SH-SY5Y (cell line): ENCODE measurements around the gene EEF1AKMT3.

ENCODE experiments used
- GATA2 ChIP-seq: IDR thresholded peaks from 2 replicates; pipeline ENCODE4 v1.6.1; 2011; ENCODE audit warnings: mild to moderate bottlenecking, low read depth, low read length
- GATA3 ChIP-seq: IDR thresholded peaks from 2 replicates; pipeline ENCODE4 v1.6.1; 2011; ENCODE audit warnings: low read depth, mild to moderate bottlenecking, low read length, moderate library complexity

Gene EEF1AKMT3

GRCh38 chr12:57796996-57797395 is 24.6 kb downstream of the EEF1AKMT3 start:
- TF ChIP-seq GATA3 (no peak), GATA2 (no peak)

GRCh38 chr12:57797933-57798332 is 25.5 kb downstream of the EEF1AKMT3 start:
- TF ChIP-seq GATA3 (no peak), GATA2 (no peak)

DNA sequence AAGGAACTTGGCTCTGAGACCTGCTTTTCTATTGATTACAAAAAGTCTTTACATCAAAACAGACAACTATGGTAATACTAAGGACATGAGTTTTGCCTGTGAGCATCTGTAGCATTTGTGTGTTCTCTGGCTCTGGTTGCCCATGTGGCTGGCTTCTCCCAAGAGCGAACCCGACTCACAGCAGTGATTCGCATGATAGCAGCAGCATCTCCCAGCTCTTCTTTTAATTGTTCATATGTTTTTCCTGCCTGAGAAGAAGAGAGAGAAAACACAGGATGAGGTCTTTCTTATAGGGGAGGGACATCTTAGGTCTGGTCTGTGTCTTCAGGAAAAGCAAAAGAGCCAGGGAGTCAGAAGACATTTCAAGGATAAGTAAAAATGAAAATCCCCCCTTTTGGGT is 28.6 kb downstream of the EEF1AKMT3 start:
- TF ChIP-seq GATA2 = no peak
- no peak for TF ChIP-seq GATA3

DNA sequence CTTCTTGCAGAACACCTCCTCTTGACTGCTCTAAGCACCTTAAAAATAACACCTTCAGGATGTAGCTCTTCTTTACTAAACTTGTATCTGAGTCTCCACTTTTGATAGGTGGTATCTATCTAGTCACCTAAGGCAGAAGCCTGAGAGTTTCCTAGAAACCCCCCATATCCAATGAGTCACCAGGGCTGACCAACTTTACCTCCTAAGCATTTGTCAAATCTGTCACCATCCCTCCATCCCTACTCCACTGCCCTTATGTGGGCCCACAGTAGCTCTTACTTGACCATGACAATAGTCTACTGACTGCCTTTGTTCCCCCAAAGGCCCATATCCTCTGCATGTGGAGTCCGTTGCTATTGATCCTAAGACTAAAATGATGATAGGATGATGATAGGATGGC is 30.2 kb downstream of the EEF1AKMT3 start:
- TF ChIP-seq GATA2 (no peak), GATA3 (no peak)

GRCh38 chr12:57803319-57803893 is 31.0 kb downstream of the EEF1AKMT3 start:
- no peak for TF ChIP-seq GATA3
- no peak for TF ChIP-seq GATA2

DNA sequence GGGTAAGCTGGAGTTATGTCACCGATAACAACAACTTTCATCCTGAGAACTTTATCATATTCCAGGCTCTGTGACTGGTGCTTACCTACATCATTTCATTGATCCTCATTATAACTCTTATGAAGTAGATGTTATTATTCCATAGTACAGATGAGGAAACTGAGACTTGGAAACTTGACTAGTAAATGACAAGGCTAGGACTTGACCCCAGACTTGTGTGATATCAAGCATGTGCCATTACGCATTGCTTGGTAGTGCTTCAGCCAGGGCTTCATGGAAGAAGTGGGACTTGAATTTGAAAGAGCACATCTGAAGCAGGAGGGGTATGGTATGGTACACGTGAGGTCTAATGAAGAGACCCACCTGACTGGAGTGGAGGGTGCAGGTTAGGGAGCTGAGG is 34.3 kb downstream of the EEF1AKMT3 start:
- TF ChIP-seq GATA2 (no peak), GATA3 (no peak)

GRCh38 chr12:57807285-57807684 is 34.9 kb downstream of the EEF1AKMT3 start:
- TF ChIP-seq GATA3 (no peak), GATA2 (no peak)

GRCh38 chr12:57808351-57808750 is 35.9 kb downstream of the EEF1AKMT3 start:
- TF ChIP-seq GATA3 = no peak
- no peak for TF ChIP-seq GATA2

GRCh38 chr12:57809425-57809824 is 37.0 kb downstream of the EEF1AKMT3 start:
- TF ChIP-seq GATA2 = no peak
- no peak for TF ChIP-seq GATA3

DNA sequence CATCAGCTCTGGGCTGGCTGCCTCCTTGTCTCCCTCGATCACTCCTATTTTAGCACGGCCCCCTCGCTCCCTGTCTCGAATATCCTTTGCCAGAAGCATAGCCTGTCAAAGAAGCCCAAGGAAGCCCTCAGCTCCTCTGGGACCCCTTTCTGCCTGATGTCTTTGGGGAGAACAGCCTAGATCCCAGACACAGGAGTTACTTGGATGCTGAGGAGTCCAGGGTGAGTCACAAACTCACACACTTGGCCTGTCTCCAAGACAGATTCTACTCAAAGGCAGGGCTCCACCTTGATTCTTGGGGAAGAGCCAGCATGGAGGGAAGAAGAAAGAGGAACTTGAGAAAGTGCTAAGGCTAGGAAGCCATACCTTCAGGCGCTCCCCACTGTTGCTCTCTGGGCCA is 38.0 kb downstream of the EEF1AKMT3 start:
- TF ChIP-seq GATA2 (no peak), GATA3 (no peak)

- no peak for TF ChIP-seq GATA2
- no peak for TF ChIP-seq GATA3
Observed at GRCh38 chr12:57811028-57811755, 38.8 kb downstream of the EEF1AKMT3 start.

- TF ChIP-seq GATA2 (no peak), GATA3 (no peak)
Observed at GRCh38 chr12:57813111-57813970, 40.9 kb downstream of the EEF1AKMT3 start.

DNA sequence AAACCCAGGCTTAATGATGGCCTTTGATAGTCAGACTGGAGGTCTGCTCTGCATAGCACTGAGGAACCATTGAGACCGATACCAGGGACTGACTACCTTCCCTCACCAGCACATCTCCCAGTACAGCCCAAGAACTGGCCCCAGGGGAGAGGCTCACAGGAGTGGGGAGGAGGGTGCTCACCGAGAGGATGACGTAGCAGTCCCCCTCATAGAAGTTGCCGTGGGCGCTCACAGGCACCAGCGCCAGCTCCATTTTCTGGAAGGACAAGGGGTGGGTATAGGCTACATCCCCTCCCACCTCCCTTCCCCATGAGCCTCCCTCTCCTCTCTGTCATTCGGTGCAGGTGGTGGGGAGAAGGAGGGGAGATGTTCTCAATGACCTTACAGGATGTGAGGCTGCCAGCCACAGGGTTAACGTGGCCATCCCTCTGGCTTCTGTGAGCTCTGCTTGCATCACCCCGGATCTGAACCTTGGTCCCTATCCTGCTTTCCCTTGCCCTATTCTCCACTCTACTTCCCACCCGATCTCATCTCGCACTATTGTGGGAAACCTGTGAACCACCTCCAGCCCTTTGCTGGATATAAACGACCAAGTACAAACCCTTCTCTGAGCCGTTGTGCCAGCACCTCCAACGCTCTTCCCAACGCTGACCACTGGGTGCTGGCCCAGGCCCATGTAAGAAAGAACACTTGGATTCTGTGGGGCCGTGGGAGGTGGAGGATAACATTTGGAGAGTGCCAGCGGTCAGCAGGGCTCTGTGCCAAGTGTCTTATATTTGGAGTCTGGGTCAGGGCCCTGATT is 41.8 kb downstream of the EEF1AKMT3 start:
- TF ChIP-seq GATA3 (no peak), GATA2 (no peak)

- TF ChIP-seq GATA2 = no peak
- TF ChIP-seq GATA3 = no peak
Observed at GRCh38 chr12:57815177-57816000, 43.0 kb downstream of the EEF1AKMT3 start.
